ENCODE data around the gene SORBS2. TPM values are rescaled to one million over a fixed set of nuclear protein-coding genes. Genes with fewer than 3 reads are reported as not detected.

Gene SORBS2
- total RNA-seq, 1 donor from 2014 or later: 60.4 TPM

DNA sequence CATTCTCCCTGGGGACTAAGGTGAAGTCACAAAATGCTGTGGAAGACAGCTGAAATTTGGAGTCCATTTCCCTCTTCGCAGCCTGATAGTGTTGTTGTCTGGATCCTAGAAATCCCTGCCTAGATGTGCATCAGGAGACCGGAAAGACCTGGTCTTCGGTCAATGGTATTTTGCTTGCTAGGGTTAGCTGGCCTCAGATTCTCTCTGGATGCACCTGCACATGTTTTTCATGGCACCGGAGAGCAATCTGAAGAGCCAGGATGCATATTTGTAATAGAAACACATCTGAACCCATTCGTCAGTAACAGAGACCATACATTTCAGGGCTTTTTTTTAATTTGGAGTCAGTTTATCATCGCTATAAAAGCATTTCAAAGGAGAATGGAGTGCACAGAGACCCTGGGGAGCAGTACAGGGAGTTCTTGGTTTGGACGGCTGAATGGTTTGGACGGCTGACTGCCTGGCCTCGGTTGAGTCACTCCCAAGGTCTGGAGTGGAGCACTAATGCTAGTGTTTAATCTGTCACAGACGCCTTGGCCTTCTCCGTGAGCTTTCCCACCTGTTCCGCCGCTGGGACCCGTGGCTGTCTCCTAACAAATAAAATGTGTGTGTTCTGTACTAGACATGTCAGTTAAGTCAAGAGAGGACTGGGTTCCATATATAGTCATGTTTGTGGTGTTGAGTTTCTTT, 269.2 kb downstream of the SORBS2 start:
- TF ChIP-seq, protein P1, sequence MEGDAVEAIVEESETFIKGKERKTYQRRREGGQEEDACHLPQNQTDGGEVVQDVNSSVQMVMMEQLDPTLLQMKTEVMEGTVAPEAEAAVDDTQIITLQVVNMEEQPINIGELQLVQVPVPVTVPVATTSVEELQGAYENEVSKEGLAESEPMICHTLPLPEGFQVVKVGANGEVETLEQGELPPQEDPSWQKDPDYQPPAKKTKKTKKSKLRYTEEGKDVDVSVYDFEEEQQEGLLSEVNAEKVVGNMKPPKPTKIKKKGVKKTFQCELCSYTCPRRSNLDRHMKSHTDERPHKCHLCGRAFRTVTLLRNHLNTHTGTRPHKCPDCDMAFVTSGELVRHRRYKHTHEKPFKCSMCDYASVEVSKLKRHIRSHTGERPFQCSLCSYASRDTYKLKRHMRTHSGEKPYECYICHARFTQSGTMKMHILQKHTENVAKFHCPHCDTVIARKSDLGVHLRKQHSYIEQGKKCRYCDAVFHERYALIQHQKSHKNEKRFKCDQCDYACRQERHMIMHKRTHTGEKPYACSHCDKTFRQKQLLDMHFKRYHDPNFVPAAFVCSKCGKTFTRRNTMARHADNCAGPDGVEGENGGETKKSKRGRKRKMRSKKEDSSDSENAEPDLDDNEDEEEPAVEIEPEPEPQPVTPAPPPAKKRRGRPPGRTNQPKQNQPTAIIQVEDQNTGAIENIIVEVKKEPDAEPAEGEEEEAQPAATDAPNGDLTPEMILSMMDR (IDR thresholded peaks at IDR 0.05): no peak
- TF ChIP-seq POLR2A (IDR thresholded peaks at IDR 0.05): no peak
- TF ChIP-seq POLR2AphosphoS5 (IDR thresholded peaks at IDR 0.05; ENCODE audit: insufficient read depth in 1 of 2, low read depth in 1 of 2): peak in 1 of 2 donors; percentile 44
- Histone ChIP-seq H3K4me1 (peaks cover 6% of the 10 kb centered on the region), H3K27ac (no peak overlapping the region), H3K9me3 (no peaks in the 10 kb centered on the region), H3K36me3 (no peaks in the 10 kb centered on the region), H3K4me3 (no peak overlapping the region), H3K27me3 (no peaks in the 10 kb centered on the region)
- intact Hi-C loops (cut with DNase I): no loop called here
- no peak for DNase-seq (ENCODE audit: extremely low spot score in 2 of 2)

GRCh38 chr4:185541251-185541727, 270.7 kb downstream of the SORBS2 start:
- TF ChIP-seq POLR2AphosphoS5 (IDR thresholded peaks at IDR 0.05; ENCODE audit: insufficient read depth in 1 of 2, low read depth in 1 of 2): peak in 1 of 2 donors; percentile 64
- TF ChIP-seq, protein P1 (IDR thresholded peaks at IDR 0.05): no peak
- Histone ChIP-seq H3K9me3 (no peaks in the 10 kb centered on the region), H3K4me3 (no peak overlapping the region), H3K4me1 (peaks cover 9% of the 10 kb centered on the region), H3K27ac (no peak overlapping the region), H3K36me3 (no peaks in the 10 kb centered on the region), H3K27me3 (no peaks in the 10 kb centered on the region)
- no peak for DNase-seq (ENCODE audit: extremely low spot score in 2 of 2)
- intact Hi-C loops (cut with DNase I): no loop called here

DNA sequence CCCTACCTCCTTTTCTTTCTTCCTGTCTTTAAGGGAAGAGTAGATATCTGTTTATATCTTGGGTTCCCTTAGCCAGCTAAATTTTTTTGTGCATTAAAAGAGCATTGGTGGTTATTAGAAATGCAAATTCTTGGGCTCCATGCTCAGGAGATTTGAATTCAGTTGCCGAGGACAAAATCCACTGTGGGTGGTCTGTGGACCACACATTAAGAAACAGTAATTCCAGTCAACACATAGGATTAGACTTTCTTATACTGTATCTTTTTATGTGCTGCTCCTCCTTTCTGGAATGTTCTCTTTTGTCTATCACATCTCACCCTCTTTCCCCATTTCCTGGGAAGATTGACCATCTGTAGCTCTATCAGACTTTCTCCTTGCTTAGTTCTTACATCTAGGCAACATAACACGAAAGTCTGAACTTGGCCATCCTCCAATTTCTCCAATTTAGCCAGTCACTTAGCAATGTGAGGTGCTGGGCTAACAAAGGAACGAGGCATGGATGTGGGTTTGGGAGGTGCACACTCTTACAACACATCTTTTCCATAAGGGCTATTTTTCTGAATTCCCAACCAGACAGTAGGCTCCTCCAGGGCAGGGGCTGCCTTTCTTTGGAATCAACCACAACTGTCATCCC, 271.4 kb downstream of the SORBS2 start:
- Histone ChIP-seq H3K27me3 (no peaks in the 10 kb centered on the region), H3K4me1 (peaks cover 15% of the 10 kb centered on the region), H3K9me3 (no peaks in the 10 kb centered on the region), H3K4me3 (no peak overlapping the region), H3K27ac (no peak overlapping the region), H3K36me3 (no peaks in the 10 kb centered on the region)
- intact Hi-C loops (cut with DNase I): no loop called here
- no peak for DNase-seq (ENCODE audit: extremely low spot score in 2 of 2)
- TF ChIP-seq, protein P1 (IDR thresholded peaks at IDR 0.05): no peak
- TF ChIP-seq POLR2A (IDR thresholded peaks at IDR 0.05): no peak
- no peak for TF ChIP-seq POLR2AphosphoS5 (IDR thresholded peaks at IDR 0.05; ENCODE audit: insufficient read depth in 1 of 2, low read depth in 1 of 2)

DNA sequence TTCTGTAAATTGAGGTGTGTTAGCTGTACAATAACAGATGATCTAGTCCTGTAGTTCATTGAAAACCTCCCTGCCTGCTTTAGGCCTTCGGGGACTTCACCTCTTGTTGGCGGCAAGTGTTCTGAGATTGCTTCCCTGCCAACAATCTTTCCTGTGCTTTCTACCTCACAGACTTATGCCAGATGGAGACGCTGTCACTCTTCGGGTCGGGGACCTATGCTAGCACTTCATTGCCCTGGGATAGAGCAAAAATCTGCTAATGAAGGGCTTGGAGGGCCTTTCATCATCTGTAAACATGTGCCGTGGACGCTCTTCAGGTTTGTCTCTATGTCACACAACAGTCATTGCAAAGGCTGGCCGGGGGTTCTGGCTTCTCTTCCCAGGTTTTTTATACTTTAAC, 272.0 kb downstream of the SORBS2 start:
- Histone ChIP-seq H3K27ac (no peak overlapping the region), H3K27me3 (no peaks in the 10 kb centered on the region), H3K4me3 (no peak overlapping the region), H3K9me3 (no peaks in the 10 kb centered on the region), H3K36me3 (no peaks in the 10 kb centered on the region), H3K4me1 (peaks cover 16% of the 10 kb centered on the region)
- TF ChIP-seq POLR2AphosphoS5 (IDR thresholded peaks at IDR 0.05; ENCODE audit: insufficient read depth in 1 of 2, low read depth in 1 of 2) (no peak), POLR2A (IDR thresholded peaks at IDR 0.05) (no peak)
- TF ChIP-seq, protein P1 (IDR thresholded peaks at IDR 0.05): no peak
- intact Hi-C loops (cut with DNase I): no loop called here
- no peak for DNase-seq (ENCODE audit: extremely low spot score in 2 of 2)

DNA sequence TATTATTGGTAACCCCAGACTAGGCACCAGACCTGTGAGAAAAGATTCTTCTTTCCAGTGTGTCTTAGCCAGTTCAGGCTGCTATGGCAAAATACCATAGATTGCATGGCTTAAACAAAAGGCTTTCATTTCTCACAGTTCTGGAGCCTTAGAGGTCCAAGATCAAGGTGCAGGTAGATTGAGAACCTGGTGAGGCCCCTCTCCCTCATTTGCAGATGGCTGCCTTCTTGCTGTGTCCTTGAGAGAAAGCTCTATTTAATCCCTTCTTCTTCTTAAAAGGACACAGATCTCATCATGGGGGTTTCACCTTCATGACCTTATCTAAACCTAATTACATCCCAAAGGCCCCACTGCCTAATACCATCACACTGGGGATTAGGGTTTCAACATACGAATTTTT, 273.2 kb downstream of the SORBS2 start:
- H3K9me3 ChIP-seq: no peaks in the 10 kb centered on the region
- no peaks in the 10 kb centered on the region for H3K36me3 ChIP-seq
- TF ChIP-seq POLR2A (IDR thresholded peaks at IDR 0.05) (no peak), POLR2AphosphoS5 (IDR thresholded peaks at IDR 0.05; ENCODE audit: insufficient read depth in 1 of 2, low read depth in 1 of 2) (no peak)
- TF ChIP-seq, protein P1 (IDR thresholded peaks at IDR 0.05): no peak
- peaks cover 21% of the 10 kb centered on the region for H3K4me1 ChIP-seq
- no peak overlapping the region for H3K4me3 ChIP-seq
- no peak for DNase-seq (ENCODE audit: extremely low spot score in 2 of 2)
- intact Hi-C loops (cut with DNase I): loop anchor here (10.0 kb wide), 1 partner anchor 56 kb away; no protein-coding TSS in a partner anchor
- H3K27ac ChIP-seq: no peak overlapping the region
- no peaks in the 10 kb centered on the region for H3K27me3 ChIP-seq
